ENCODE data around the gene IGDCC3. TPM values are rescaled to one million over a fixed set of nuclear protein-coding genes. Genes with fewer than 3 reads are reported as not detected.

Gene IGDCC3
- total and polyA plus RNA-seq, 2 of the 8 experiments (the other 6 are each of a cell fraction or from before 2014, with no cell fraction given) = 26.8 to 45.7 TPM

DNA sequence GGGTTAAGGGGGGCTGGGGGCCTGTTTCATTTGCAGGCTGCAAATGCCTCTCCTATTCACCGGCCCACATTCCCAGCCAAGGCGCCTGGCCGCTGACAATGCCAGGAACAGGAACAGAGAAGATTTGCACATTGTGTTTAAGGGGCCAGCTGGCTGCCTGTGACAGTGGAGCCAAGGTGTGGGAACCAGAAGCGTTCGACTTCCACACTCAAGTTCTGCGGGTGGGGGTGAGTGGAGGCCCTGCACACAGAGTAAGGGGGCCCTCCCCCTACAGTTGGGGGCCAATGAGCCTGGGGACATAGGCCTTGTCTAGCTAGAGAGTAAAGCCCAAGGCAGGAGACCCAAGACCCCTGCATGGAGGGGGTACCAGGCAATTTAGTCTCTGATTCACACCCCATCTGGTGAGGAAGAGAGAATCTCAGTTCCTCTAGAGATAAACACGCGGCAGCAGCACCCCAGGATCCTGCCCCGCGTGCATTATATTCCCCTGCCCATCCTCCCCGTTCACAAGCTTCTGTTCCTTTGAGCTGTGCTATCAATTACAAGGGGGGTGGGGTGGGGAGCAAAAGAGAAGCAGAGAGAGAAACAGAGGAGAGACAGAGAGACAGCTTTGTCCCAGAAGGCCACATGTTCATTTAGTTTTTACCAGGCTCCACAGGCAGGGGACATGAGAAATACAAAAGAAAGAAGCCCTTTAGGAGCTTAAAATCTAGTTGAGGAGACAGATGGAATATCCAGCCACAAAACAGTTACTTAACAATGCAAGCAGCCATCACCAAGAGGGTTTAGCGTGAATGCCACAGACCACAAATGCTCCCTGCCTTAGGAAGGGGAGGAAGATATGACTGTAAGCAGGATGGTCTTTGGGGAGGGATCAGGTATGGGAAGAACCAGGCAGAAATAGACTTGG lies 9.2 kb downstream of the IGDCC3 start:
- FAIRE-seq (no peak), DNase-seq (ENCODE audit: low read depth in 1 of 2, low spot score in 2 of 2) (peak; percentile 60 to 63)
- H2BK120ac ChIP-seq (replicated peaks; ENCODE audit: low read depth, low read length) = peak overlapping the region; percentile 85
- peak overlapping the region in 2 of 4 experiments; percentile 19 to 27; a peak in 3 of 8 replicates for H3K4me3 ChIP-seq (ENCODE audit: extremely low read depth in 1 of 4, insufficient read depth in 2 of 4, low read depth in 3 of 4, low read length in 4 of 4)
- H4K5ac ChIP-seq (ENCODE audit: insufficient read length, low read depth, low read length) = peak overlapping the region; percentile 88
- peak overlapping the region; percentile 89; the same call in 1 of the 2 replicates for H4K8ac ChIP-seq (ENCODE audit: extremely low read depth, insufficient read depth, low read length)
- H3K9ac ChIP-seq (replicated peaks in 1 of 4; ENCODE audit: extremely low read depth in 1 of 4, low read depth in 3 of 4, low read length in 3 of 4) = no peak overlapping the region; a peak in 1 of 7 replicates
- H2BK12ac ChIP-seq (ENCODE audit: low read depth, low read length) = peak overlapping the region; percentile 72
- CTCF ChIA-PET (ENCODE audit: partially characterized antibody) = interaction anchor here (0.6 to 9.3 kb wide), 13 partner anchors 8 to 60 kb away, joined by 3 to 92 read pairs (median 4); no protein-coding TSS in a partner anchor
- H2BK5ac ChIP-seq (ENCODE audit: low read depth, low read length) = peak overlapping the region; percentile 98
- H2BK15ac ChIP-seq (ENCODE audit: low read length) = peak overlapping the region; percentile 66; the same call in 1 of the 2 replicates
- peak overlapping the region; percentile 87 for H3K18ac ChIP-seq (ENCODE audit: extremely low read depth, low read length)
- no peaks in the 10 kb centered on the region for H4K20me1 ChIP-seq (replicated peaks in 1 of 2; ENCODE audit: control insufficient read depth in 1 of 2, insufficient read depth in 2 of 2, low read length in 2 of 2)
- H3K14ac ChIP-seq (ENCODE audit: insufficient read length) = no peak overlapping the region
- H2AFZ ChIP-seq (ENCODE audit: low read length) = no peak overlapping the region
- H3K4me1 ChIP-seq (replicated peaks in 1 of 4; ENCODE audit: control insufficient read depth in 3 of 4, insufficient read depth in 4 of 4, low read length in 3 of 4) = peaks cover 31 to 56% (median 42%) of the 10 kb centered on the region in 4 experiments
- no peak overlapping the region for H3K23ac ChIP-seq (ENCODE audit: insufficient read length)
- H3K79me1 ChIP-seq (ENCODE audit: low read depth, low read length) = no peaks in the 10 kb centered on the region; the same call in 1 of the 2 replicates
- no peaks in the 10 kb centered on the region for H3K27me3 ChIP-seq (replicated peaks in 1 of 4; ENCODE audit: control insufficient read depth in 3 of 4, extremely low read depth in 1 of 4, insufficient read depth in 3 of 4, low read length in 3 of 4)
- WGBS, 2 experiments (ENCODE audit: extremely low coverage in 1 of 2, insufficient coverage in 1 of 2, insufficient read length in 1 of 2, insufficient replicate concordance in 2 of 2, low coverage in 1 of 2, low lambda C conversion rate in 2 of 2, missing lambda C conversion rate in 1 of 2) = 18% methylated on average over 12 of the region's 12 CpGs; no CpG with 5 or more reads in 1 of the 2 experiments
- no peaks in the 10 kb centered on the region; the same call in 1 of the 2 replicates for H3K23me2 ChIP-seq (ENCODE audit: low read depth, low read length)
- POLR2A ChIA-PET (ENCODE audit: partially characterized antibody) = interaction anchor here (0.5 to 9.2 kb wide), 14 partner anchors 10 to 71 kb away, joined by 3 to 59 read pairs (median 4); partner anchors contain the start of genes IGDCC3 and RNU5B-1
- peak overlapping the region; percentile 26 for H3K27ac ChIP-seq (ENCODE audit: low read depth, low read length)
- peaks cover 0 to 5% of the 10 kb centered on the region in 2 experiments; a peak in 1 of 4 replicates for H3K79me2 ChIP-seq (ENCODE audit: control insufficient read depth in 1 of 2, insufficient read depth in 2 of 2, low read length in 2 of 2)
- H3K4ac ChIP-seq (replicated peaks; ENCODE audit: insufficient read length, low read depth, low read length) = peak overlapping the region; percentile 41
- H4K91ac ChIP-seq (replicated peaks; ENCODE audit: insufficient read length, low read length) = peak overlapping the region; percentile 88
- peak overlapping the region; percentile 99 for H2BK20ac ChIP-seq (ENCODE audit: low read length)
- no peaks in the 10 kb centered on the region for H3K9me3 ChIP-seq (ENCODE audit: insufficient read depth in 2 of 2, low read depth in 1 of 2, low read length in 1 of 2)
- peak overlapping the region; percentile 79 for H3K56ac ChIP-seq (replicated peaks; ENCODE audit: insufficient read length, low read depth, low read length)
- peak overlapping the region; percentile 51 to 57 for H3K4me2 ChIP-seq (ENCODE audit: insufficient read depth in 1 of 2, low read depth in 2 of 2, low read length in 2 of 2)
- peaks cover 0 to 4% (median 2%) of the 10 kb centered on the region in 4 experiments; a peak in 3 of 8 replicates for H3K36me3 ChIP-seq (ENCODE audit: control insufficient read depth in 2 of 4, insufficient read depth in 4 of 4, low read length in 3 of 4)
- H2AK5ac ChIP-seq (ENCODE audit: low read depth, low read length) = peak overlapping the region; percentile 94; the same call in 1 of the 2 replicates
- no peak for TF ChIP-seq CTBP2 (IDR thresholded peaks at IDR 0.05; ENCODE audit: borderline replicate concordance, insufficient read depth, insufficient read length, low read length)

All from H1 (cell line).